Measurements from ENCODE around the gene CNBP. TPM values are rescaled to one million over a fixed set of nuclear protein-coding genes. Genes with fewer than 3 reads are reported as not detected.

The CNBP gene
- total RNA-seq, 1 experiment from 2014 or later, result 266 TPM

DNA sequence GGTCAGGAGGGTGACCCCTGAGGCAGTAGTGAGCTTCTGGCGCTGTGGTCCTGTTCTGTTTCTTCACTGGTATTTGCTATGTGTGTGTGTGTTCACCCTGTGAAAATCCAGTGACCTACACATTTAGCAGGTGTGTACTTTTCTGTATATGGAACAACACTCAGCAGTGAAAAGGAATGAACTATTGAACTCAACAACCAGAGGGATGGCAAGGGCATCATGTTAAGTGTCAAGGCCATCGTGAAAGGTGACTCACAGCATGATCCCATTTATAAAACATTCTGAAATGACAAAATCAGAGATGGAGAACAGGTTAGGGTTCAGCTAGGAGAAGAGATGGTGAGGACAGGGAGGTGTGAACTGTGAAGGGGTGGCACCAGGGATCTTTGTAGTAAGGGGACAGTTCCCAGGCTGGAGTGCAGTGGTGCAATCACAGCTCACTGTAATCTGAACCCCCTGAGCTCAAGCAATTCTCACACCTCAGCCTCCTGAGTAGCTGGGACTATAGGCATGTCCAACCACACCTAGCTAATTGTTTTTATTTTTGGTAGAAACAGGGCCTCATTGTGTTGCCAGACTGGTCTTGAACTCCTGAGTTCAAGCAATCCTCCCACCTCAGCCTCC, 52.1 kb downstream of the CNBP start:
- Mint-ChIP-seq H3K27ac (ENCODE audit: unreplicated experiment) (no peak overlapping the region), H3K36me3 (ENCODE audit: insufficient read depth, unreplicated experiment) (peaks cover 37% of the 10 kb centered on the region), H3K4me1 (ENCODE audit: low read depth, unreplicated experiment) (no peaks in the 10 kb centered on the region), H3K9me3 (ENCODE audit: unreplicated experiment) (no peaks in the 10 kb centered on the region), H3K4me3 (ENCODE audit: unreplicated experiment) (no peak overlapping the region), H3K27me3 (ENCODE audit: insufficient read depth, unreplicated experiment) (no peaks in the 10 kb centered on the region)
- no peak for DNase-seq
- intact Hi-C loops (cut with micrococcal nuclease; ENCODE audit: unreplicated experiment), result no loop called here
- CTCF ChIA-PET, result interaction anchor here (1.1 kb wide), 1 partner anchor 8 kb away, joined by 3 read pairs; no protein-coding TSS in a partner anchor
- Histone ChIP-seq H3K4me1 (no peaks in the 10 kb centered on the region), H3K9me3 (no peaks in the 10 kb centered on the region), H3K27me3 (replicated peaks; ENCODE audit: control insufficient read depth, insufficient read depth, low read length) (no peaks in the 10 kb centered on the region), H3K4me3 (ENCODE audit: low read depth, low read length) (no peak overlapping the region), H3K36me3 (ENCODE audit: control insufficient read depth, insufficient read depth, low read length) (peaks cover 3% of the 10 kb centered on the region)
- POLR2A ChIA-PET, result interaction anchor here (0.6 kb wide), 1 partner anchor 47 kb away, joined by 3 read pairs; no protein-coding TSS in a partner anchor
- TF ChIP-seq, protein P1, sequence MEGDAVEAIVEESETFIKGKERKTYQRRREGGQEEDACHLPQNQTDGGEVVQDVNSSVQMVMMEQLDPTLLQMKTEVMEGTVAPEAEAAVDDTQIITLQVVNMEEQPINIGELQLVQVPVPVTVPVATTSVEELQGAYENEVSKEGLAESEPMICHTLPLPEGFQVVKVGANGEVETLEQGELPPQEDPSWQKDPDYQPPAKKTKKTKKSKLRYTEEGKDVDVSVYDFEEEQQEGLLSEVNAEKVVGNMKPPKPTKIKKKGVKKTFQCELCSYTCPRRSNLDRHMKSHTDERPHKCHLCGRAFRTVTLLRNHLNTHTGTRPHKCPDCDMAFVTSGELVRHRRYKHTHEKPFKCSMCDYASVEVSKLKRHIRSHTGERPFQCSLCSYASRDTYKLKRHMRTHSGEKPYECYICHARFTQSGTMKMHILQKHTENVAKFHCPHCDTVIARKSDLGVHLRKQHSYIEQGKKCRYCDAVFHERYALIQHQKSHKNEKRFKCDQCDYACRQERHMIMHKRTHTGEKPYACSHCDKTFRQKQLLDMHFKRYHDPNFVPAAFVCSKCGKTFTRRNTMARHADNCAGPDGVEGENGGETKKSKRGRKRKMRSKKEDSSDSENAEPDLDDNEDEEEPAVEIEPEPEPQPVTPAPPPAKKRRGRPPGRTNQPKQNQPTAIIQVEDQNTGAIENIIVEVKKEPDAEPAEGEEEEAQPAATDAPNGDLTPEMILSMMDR (IDR thresholded peaks at IDR 0.05; ENCODE audit: insufficient read depth in 1 of 2, low read depth in 1 of 2, low read length in 1 of 2, severe bottlenecking in 1 of 2, unreplicated experiment in 1 of 2), result no peak
- no TSS peak for BruUV-seq (replicated peaks)

DNA sequence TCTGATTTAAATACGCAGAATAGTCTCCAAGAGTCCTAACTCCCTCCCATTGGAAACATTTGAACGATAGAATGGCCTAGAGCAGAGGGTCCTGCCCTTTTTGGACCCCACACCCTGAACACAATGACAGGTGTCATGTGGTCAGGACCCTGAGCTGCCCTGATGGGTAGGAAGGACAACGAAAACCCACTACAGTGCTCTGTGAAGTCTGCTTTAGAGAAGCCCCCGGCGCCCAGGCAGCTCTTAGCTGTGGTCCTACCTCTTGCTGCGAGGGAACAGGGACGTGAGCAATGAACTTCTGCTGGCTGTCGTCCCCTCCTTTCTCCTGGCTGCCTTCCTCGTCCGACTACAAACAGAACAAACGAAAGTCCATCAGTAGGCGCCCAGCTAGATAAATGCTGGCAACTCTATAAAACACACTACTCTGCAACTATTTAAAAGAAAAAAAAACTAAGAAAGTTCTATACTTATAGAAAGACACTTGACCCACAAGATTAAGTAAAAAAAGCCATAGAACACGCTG, 53.3 kb downstream of the CNBP start:
- H3K4me1 Mint-ChIP-seq (ENCODE audit: low read depth, unreplicated experiment), result no peaks in the 10 kb centered on the region
- ChIA-PET POLR2A (no interaction called here), CTCF (interaction anchor here (0.6 kb wide), 2 partner anchors 27 to 188 kb away, joined by 5 to 6 read pairs; no protein-coding TSS in a partner anchor)
- no peaks in the 10 kb centered on the region for H3K4me1 ChIP-seq
- TF ChIP-seq, protein P1 (IDR thresholded peaks at IDR 0.05; ENCODE audit: insufficient read depth in 1 of 2, low read depth in 1 of 2, low read length in 1 of 2, severe bottlenecking in 1 of 2, unreplicated experiment in 1 of 2), result no peak
- H3K9me3 ChIP-seq, result no peaks in the 10 kb centered on the region
- no peaks in the 10 kb centered on the region for H3K27me3 Mint-ChIP-seq (ENCODE audit: insufficient read depth, unreplicated experiment)
- peaks cover 3% of the 10 kb centered on the region for H3K36me3 ChIP-seq (ENCODE audit: control insufficient read depth, insufficient read depth, low read length)
- no peaks in the 10 kb centered on the region for H3K27me3 ChIP-seq (replicated peaks; ENCODE audit: control insufficient read depth, insufficient read depth, low read length)
- H3K4me3 Mint-ChIP-seq (ENCODE audit: unreplicated experiment), result no peak overlapping the region
- no TSS peak for BruUV-seq (replicated peaks)
- H3K36me3 Mint-ChIP-seq (ENCODE audit: insufficient read depth, unreplicated experiment), result peaks cover 42% of the 10 kb centered on the region
- intact Hi-C loops (cut with micrococcal nuclease; ENCODE audit: unreplicated experiment), result no loop called here
- H3K9me3 Mint-ChIP-seq (ENCODE audit: unreplicated experiment), result no peaks in the 10 kb centered on the region
- DNase-seq, result no peak
- no peak overlapping the region for H3K27ac Mint-ChIP-seq (ENCODE audit: unreplicated experiment)
- no peak overlapping the region for H3K4me3 ChIP-seq (ENCODE audit: low read depth, low read length)

DNA sequence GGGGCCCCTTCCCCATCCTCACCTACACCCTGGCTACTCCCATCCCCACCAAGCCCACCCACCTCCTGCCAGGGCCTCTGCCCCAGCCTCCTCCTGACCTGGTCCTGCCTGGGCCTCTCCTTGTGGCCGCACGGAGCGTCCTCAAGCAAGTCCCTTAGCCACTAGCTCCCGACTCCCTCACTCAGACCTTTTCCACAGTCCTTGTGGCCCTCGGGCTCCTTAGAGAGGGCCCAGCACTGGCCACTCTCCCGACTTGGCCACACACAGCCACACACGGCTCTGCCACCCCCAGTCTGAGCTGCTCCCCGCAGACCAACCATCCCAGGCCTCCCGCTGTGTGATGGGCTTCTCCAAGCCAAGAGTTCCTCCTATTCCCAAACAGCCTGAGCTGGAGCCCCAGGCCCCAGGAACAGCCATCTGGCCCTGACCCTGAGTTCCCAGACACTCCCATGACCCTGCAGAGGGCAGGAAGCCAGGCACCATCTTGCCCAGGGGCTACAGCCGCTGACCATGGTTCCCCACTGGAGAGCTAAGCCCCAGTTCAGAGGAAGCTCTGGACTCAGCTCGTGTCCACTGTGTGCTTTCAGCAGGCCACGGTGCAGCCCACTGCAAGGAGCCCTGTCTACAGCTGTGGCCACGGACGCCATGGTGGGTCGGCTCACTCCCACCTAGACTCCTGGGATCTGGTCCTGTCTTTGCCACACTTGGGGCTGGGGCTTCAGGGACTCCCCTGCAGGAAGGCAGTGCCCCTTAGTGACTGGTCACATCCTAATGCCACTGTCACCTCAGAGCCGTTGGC, 55.1 kb downstream of the CNBP start:
- peaks cover 3% of the 10 kb centered on the region for H3K36me3 ChIP-seq (ENCODE audit: control insufficient read depth, insufficient read depth, low read length)
- POLR2A ChIA-PET, result no interaction called here
- Mint-ChIP-seq H3K27me3 (ENCODE audit: insufficient read depth, unreplicated experiment) (no peaks in the 10 kb centered on the region), H3K27ac (ENCODE audit: unreplicated experiment) (peak overlapping the region; percentile 43), H3K4me3 (ENCODE audit: unreplicated experiment) (no peak overlapping the region), H3K36me3 (ENCODE audit: insufficient read depth, unreplicated experiment) (peaks cover 33% of the 10 kb centered on the region), H3K4me1 (ENCODE audit: low read depth, unreplicated experiment) (peaks cover under 1% of the 10 kb centered on the region), H3K9me3 (ENCODE audit: unreplicated experiment) (no peaks in the 10 kb centered on the region)
- TF ChIP-seq, protein P1 (IDR thresholded peaks at IDR 0.05; ENCODE audit: insufficient read depth in 1 of 2, low read depth in 1 of 2, low read length in 1 of 2, severe bottlenecking in 1 of 2, unreplicated experiment in 1 of 2), result no peak
- peaks cover 4% of the 10 kb centered on the region for H3K4me1 ChIP-seq
- H3K27me3 ChIP-seq (replicated peaks; ENCODE audit: control insufficient read depth, insufficient read depth, low read length), result no peaks in the 10 kb centered on the region
- H3K4me3 ChIP-seq (ENCODE audit: low read depth, low read length), result no peak overlapping the region
- BruUV-seq (replicated peaks), result no TSS peak
- intact Hi-C loops (cut with micrococcal nuclease; ENCODE audit: unreplicated experiment), result loop anchor here (10.0 kb wide), 1 partner anchor 186 kb away; a partner anchor contains a TSS
- no peaks in the 10 kb centered on the region for H3K9me3 ChIP-seq
- CTCF ChIA-PET, result no interaction called here
- no peak for DNase-seq
